ENCODE measurements around the gene CD93.

DNA sequence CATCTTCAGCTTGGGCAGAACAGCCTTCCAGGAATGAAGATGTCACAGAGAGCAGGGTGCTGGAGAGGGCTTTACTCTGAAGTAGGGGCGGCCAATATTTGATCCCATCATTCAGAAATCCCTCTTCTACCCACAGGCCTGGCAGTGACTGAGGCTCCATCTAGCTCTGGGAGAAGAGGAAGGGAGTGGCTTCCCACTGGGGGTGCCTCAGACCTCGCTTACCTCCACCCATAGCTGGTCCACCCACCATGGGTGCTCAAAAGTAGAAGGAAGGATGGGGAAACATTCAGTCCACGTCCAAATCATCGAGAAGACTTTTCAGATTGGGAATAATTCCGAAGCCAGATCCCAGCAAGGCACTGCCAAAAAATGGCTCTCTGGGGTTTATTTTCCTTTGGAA lies 24.9 kb downstream of the CD93 start:
- TF ChIP-seq, protein P1, sequence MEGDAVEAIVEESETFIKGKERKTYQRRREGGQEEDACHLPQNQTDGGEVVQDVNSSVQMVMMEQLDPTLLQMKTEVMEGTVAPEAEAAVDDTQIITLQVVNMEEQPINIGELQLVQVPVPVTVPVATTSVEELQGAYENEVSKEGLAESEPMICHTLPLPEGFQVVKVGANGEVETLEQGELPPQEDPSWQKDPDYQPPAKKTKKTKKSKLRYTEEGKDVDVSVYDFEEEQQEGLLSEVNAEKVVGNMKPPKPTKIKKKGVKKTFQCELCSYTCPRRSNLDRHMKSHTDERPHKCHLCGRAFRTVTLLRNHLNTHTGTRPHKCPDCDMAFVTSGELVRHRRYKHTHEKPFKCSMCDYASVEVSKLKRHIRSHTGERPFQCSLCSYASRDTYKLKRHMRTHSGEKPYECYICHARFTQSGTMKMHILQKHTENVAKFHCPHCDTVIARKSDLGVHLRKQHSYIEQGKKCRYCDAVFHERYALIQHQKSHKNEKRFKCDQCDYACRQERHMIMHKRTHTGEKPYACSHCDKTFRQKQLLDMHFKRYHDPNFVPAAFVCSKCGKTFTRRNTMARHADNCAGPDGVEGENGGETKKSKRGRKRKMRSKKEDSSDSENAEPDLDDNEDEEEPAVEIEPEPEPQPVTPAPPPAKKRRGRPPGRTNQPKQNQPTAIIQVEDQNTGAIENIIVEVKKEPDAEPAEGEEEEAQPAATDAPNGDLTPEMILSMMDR (IDR thresholded peaks at IDR 0.05; ENCODE audit: control extremely low read depth in 1 of 3, insufficient read depth in 1 of 3, low read depth in 1 of 3, low read length in 3 of 3), result no peak
- TF ChIP-seq, protein P2, sequence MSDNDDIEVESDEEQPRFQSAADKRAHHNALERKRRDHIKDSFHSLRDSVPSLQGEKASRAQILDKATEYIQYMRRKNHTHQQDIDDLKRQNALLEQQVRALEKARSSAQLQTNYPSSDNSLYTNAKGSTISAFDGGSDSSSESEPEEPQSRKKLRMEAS (IDR thresholded peaks at IDR 0.05), result no peak
- TF ChIP-seq BRCA1 (IDR thresholded peaks at IDR 0.05; ENCODE audit: low read depth, low read length), result no peak
- no peak for TF ChIP-seq RXRA (IDR thresholded peaks at IDR 0.05; ENCODE audit: insufficient read depth, low read depth, low read length)
- no peak for TF ChIP-seq MAFK (IDR thresholded peaks at IDR 0.05; ENCODE audit: low read depth, low read length)
- TF ChIP-seq POLR2A (IDR thresholded peaks at IDR 0.05; ENCODE audit: control extremely low read depth in 1 of 2, low read depth in 2 of 2, low read length in 2 of 2), result no peak
- TF ChIP-seq RNF2 (IDR thresholded peaks at IDR 0.05; ENCODE audit: borderline replicate concordance, low read depth, low read length, missing control alignments, poor library complexity, severe bottlenecking), result no peak
- no peak for TF ChIP-seq EP300 (IDR thresholded peaks at IDR 0.05; ENCODE audit: borderline replicate concordance in 1 of 2, low read depth in 2 of 2, low read length in 2 of 2)
- no peak for TF ChIP-seq JUN (IDR thresholded peaks at IDR 0.05; ENCODE audit: low read depth, low read length)
- no peak for TF ChIP-seq TEAD4 (IDR thresholded peaks at IDR 0.05; ENCODE audit: low read depth, low read length)
- no peak for TF ChIP-seq EGR1 (IDR thresholded peaks at IDR 0.05; ENCODE audit: borderline replicate concordance, low read depth, low read length)
- no peak for TF ChIP-seq POLR2AphosphoS5 (IDR thresholded peaks at IDR 0.05; ENCODE audit: low read depth, low read length)

Data from H1 (cell line).